HEK293T (cell line): ENCODE measurements around the gene POU2AF3.

Experiments used
- ARNT ChIP-seq: fragments of 450-650 bp; IDR thresholded peaks from 2 replicates; pipeline ENCODE4 v1.6.1; 2017; ENCODE audit warnings: mild to moderate bottlenecking
- ELF4 ChIP-seq: fragments of 450-650 bp; IDR thresholded peaks from 2 replicates; pipeline ENCODE4 v1.6.1; 2017; ENCODE audit warnings: antibody characterized with exemption
- FOXA1 ChIP-seq: fragments of 450-650 bp; IDR thresholded peaks from 2 replicates; pipeline ENCODE4 v1.6.1; 2016; ENCODE audit warnings: mild to moderate bottlenecking
- FOXM1 ChIP-seq: fragments of 450-650 bp; IDR thresholded peaks from 2 replicates; pipeline ENCODE4 v1.6.1; 2017; ENCODE audit warnings: mild to moderate bottlenecking, borderline replicate concordance
- HDGF ChIP-seq: fragments of 450-650 bp; IDR thresholded peaks from 2 replicates; pipeline ENCODE4 v1.6.1; 2017; ENCODE audit warnings: antibody characterized with exemption, borderline replicate concordance
- L3MBTL2 ChIP-seq: fragments of 450-650 bp; conservative IDR thresholded peaks from 2 replicates; pipeline ENCODE4 v1.6.1; 2016; ENCODE audit warnings: mild to moderate bottlenecking
- LEF1 ChIP-seq: fragments of 450-650 bp; IDR thresholded peaks from 2 replicates; pipeline ENCODE4 v1.6.1; 2017; ENCODE audit warnings: mild to moderate bottlenecking, borderline replicate concordance
- SP1 ChIP-seq: fragments of 450-650 bp; IDR thresholded peaks from 2 replicates; pipeline ENCODE4 v1.6.1; 2017
- SUZ12 ChIP-seq: fragments of 450-650 bp; IDR thresholded peaks from 2 replicates; pipeline ENCODE4 v1.6.1; 2016; ENCODE audit warnings: mild to moderate bottlenecking
- TARDBP ChIP-seq: fragments of 450-650 bp; IDR thresholded peaks from 2 replicates; pipeline ENCODE4 v1.6.1; 2016
- ZNF384 ChIP-seq: fragments of 450-650 bp; IDR thresholded peaks from 2 replicates; pipeline ENCODE4 v1.6.1; 2016
- TF ChIP-seq, protein P1 (sequence below): fragments of 450-650 bp; IDR thresholded peaks from 2 replicates; pipeline ENCODE4 v1.6.1; 2016

GRCh38 chr11:111349191-111349695 lies 50.9 kb downstream of the POU2AF3 start:
- no peak for TF ChIP-seq ARNT
- TF ChIP-seq FOXA1 = no peak
- no peak for TF ChIP-seq HDGF
- no peak for TF ChIP-seq L3MBTL2
- no peak for TF ChIP-seq TARDBP
- no peak for TF ChIP-seq ELF4
- no peak for TF ChIP-seq SUZ12
- TF ChIP-seq, protein P1, sequence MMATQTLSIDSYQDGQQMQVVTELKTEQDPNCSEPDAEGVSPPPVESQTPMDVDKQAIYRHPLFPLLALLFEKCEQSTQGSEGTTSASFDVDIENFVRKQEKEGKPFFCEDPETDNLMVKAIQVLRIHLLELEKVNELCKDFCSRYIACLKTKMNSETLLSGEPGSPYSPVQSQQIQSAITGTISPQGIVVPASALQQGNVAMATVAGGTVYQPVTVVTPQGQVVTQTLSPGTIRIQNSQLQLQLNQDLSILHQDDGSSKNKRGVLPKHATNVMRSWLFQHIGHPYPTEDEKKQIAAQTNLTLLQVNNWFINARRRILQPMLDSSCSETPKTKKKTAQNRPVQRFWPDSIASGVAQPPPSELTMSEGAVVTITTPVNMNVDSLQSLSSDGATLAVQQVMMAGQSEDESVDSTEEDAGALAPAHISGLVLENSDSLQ = no peak
- TF ChIP-seq ZNF384 = no peak
- TF ChIP-seq LEF1 = no peak
- no peak for TF ChIP-seq SP1
- TF ChIP-seq FOXM1 = no peak
